Naive thymus-derived CD8-positive, alpha-beta T cell (primary cell): ENCODE measurements around the gene NEIL3. TPM values are rescaled to one million over a fixed set of nuclear protein-coding genes. Genes with fewer than 3 reads are reported as not detected.

Source experiments
- ATAC-seq, 2 donors: fragments of 150-1000 bp; cut with Tn5 transposase in 1 of 2; sonication (Bioruptor Pico), chemical (Tn5 transposase) in 1 of 2; 1 replicate in 1 of 2; 2 replicates in 1 of 2; pipeline ENCODE4 v1.10.0; 2021; ENCODE audit warnings: mild to moderate bottlenecking in 2 of 2, moderate library complexity in 2 of 2
- POLR2A ChIA-PET: fragments of 350-600 bp; sonication (Branson Sonifier 250); formaldehyde crosslinking; loops from one replicate; lab custom pipeline; 2021; ENCODE audit warnings: antibody characterized with exemption; lab: Charles Lee
- DNase-seq, 10 donors: peaks; one replicate each; pipeline versions ENCODE4 v3.0.0 to v3.0.0-alpha.2; 2020 to 2022
- H3K27ac Mint-ChIP-seq, 10 donors: one replicate each; pipeline ENCODE4 v1.8.0; 2020 to 2022; ENCODE audit warnings: mild to moderate bottlenecking in 10 of 10, mixed read lengths in 10 of 10, moderate library complexity in 4 of 10, inconsistent platforms in 1 of 10
- H3K27me3 Mint-ChIP-seq, 5 donors: one replicate each; pipeline ENCODE4 v1.8.0; 2021 to 2022; ENCODE audit warnings: mixed read lengths in 5 of 5
- H3K36me3 Mint-ChIP-seq, 3 donors: one replicate each; pipeline ENCODE4 v1.8.0; 2020 to 2022; ENCODE audit warnings: mixed read lengths in 3 of 3, mild to moderate bottlenecking in 2 of 3, inconsistent platforms in 1 of 3
- H3K4me1 Mint-ChIP-seq, 4 donors: one replicate each; pipeline ENCODE4 v1.8.0; 2021 to 2022; ENCODE audit warnings: mixed read lengths in 4 of 4
- H3K4me3 Mint-ChIP-seq, 10 donors: one replicate each; pipeline ENCODE4 v1.8.0; 2020 to 2022; ENCODE audit warnings: mild to moderate bottlenecking in 10 of 10, mixed read lengths in 10 of 10, moderate library complexity in 6 of 10, inconsistent platforms in 1 of 10
- H3K9me3 Mint-ChIP-seq, 9 donors: one replicate each; pipeline ENCODE4 v1.8.0; 2020 to 2022; ENCODE audit warnings: mixed read lengths in 9 of 9, mild to moderate bottlenecking in 3 of 9, inconsistent platforms in 1 of 9, moderate library complexity in 1 of 9
- polyA plus RNA-seq, 3 donors: library from polyadenylated mRNA; unstranded; fragments of 300-500 nt; fragmentation: Illumina TruSeq; gene quantifications; one replicate each; pipeline ENCODE4 v1.2.3, GENCODE V29; 2021
- total RNA-seq, 8 experiments: library from RNA in 2 of 8; stranded (reverse) in 2 of 8; gene quantifications; one replicate each; pipeline ENCODE4 v1.2.3 and lab custom pipeline; 2021 to 2026

The NEIL3 gene, protein sequence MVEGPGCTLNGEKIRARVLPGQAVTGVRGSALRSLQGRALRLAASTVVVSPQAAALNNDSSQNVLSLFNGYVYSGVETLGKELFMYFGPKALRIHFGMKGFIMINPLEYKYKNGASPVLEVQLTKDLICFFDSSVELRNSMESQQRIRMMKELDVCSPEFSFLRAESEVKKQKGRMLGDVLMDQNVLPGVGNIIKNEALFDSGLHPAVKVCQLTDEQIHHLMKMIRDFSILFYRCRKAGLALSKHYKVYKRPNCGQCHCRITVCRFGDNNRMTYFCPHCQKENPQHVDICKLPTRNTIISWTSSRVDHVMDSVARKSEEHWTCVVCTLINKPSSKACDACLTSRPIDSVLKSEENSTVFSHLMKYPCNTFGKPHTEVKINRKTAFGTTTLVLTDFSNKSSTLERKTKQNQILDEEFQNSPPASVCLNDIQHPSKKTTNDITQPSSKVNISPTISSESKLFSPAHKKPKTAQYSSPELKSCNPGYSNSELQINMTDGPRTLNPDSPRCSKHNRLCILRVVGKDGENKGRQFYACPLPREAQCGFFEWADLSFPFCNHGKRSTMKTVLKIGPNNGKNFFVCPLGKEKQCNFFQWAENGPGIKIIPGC
- total RNA-seq (not detected), polyA plus RNA-seq (not detected), total RNA-seq (lab: John Stamatoyannopoulos, UW) (0 to 0.49 (median 0.04) reads per million in 6 experiments)

DNA sequence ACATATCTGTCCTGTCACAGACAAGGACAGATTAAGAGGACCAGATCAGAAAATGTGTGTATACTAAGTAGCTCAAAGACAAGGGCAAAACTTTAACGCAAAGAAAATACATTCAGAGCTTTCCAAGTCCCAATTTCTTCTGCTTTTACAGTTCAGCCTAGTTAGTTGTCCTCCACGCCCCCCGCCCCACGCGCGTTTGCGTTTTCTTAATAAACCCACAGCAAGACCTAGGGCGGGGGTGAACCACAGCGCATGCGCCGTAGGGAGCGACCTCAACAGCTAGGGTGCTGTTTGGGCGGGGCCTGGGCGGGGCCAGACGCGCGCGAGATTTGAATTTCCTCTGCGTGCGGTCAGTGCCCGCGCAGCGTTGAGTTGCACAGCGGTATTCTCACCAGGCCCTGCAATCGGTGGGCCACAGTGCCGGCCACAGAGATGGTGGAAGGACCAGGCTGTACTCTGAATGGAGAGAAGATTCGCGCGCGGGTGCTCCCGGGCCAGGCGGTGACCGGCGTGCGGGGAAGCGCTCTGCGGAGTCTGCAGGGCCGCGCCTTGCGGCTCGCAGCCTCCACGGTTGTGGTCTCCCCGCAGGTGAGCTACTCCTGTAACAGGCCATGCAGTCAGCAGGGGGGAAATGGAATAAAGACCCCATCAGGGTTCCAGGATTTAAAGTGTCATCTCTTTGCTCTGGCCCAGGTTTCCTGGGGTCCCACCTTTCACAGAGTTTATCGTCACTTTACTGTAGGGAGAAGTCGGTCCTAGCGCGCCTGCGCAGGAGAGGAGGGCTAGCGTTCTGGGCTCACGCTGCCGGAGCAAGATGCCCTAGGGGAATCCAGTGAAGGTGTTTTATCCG lies at the start of gene NEIL3:
TSS of gene NEIL3 (plus strand) at position 353 of the 850 bp plus-strand sequence. CDS start at position 433, 80 bp downstream.
- Mint-ChIP-seq H3K4me3 (peak within 1 kb of the TSS; percentile 83 to 93 (median 88)), H3K9me3 (no peaks in the 10 kb centered on the region), H3K4me1 (peaks cover 1 to 24% (median 15%) of the 10 kb centered on the region in 4 donors), H3K27ac (peak within 1 kb of the TSS; percentile 2 to 91 (median 83)), H3K27me3 (peaks cover 0 to 3% (median 0%) of the 10 kb centered on the region in 5 donors), H3K36me3 (no peaks in the 10 kb centered on the region)
- peak; percentile 88 to 91 for ATAC-seq
- peak; percentile 83 to 96 (median 92) for DNase-seq
- POLR2A ChIA-PET = interaction anchor here (1.0 to 2.8 kb wide), 3 partner anchors 12 to 132 kb away, joined by 3 to 13 read pairs (median 4); partner anchors contain the start of gene AGA

DNA sequence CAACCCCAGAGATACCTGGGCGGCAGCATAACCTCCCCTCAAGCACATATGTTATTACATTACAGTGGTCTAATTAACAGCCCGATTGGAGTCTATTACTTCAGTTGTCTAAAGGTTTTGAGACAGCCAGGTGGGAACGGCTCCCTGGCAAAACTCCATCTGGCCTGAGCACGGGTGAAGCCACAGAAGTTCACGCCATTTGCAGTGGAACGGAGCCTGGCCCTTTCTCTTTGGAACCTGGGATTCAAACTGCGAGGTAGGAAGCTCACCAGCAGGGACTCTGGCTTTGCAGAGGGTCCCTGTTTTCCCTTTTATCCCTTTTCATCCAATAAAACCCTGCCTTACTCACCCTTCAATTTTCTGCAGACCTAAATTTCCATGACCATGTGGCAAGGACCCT lies 45.9 kb upstream of the NEIL3 start:
- Mint-ChIP-seq H3K27me3 (peaks cover 0 to 3% (median 0%) of the 10 kb centered on the region in 5 donors), H3K9me3 (no peaks in the 10 kb centered on the region), H3K4me1 (no peaks in the 10 kb centered on the region), H3K4me3 (no peak overlapping the region), H3K36me3 (no peaks in the 10 kb centered on the region), H3K27ac (no peak overlapping the region)
- ATAC-seq (no peak), DNase-seq (no peak)
- POLR2A ChIA-PET = no interaction called here

DNA sequence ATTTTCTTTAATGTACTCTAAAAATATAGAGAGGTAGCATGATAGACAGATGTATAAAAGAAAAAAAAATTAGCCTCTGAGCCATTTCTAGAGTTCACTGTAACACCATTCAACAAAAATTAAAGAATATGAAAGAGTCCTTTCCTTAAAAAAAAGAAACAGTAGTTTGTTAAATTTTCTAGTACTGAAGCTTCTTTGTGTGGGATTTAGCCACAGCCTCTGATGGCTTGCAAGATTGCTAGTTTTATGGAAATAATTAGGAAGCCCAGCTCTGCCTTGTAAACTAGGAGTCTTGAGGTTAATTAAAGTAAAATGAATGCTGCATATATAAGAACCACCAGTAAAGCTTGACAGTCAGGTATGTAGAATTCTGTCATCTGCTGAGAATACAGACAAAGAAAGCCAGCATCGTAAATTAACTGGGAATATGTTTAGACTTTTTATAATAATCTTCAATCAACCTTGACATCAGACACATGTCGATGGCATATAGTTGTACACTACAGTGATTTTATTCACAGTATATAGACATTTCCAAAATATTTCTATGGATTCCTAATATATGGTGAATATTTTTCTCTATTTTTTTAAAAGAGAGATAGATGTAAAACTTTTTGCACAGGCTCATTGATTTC lies 44.8 kb upstream of the NEIL3 start:
- no peak overlapping the region for H3K4me3 Mint-ChIP-seq
- POLR2A ChIA-PET = no interaction called here
- no peaks in the 10 kb centered on the region for H3K4me1 Mint-ChIP-seq
- H3K36me3 Mint-ChIP-seq = peaks cover 0 to 3% (median 0%) of the 10 kb centered on the region in 3 donors
- H3K9me3 Mint-ChIP-seq = no peaks in the 10 kb centered on the region
- H3K27me3 Mint-ChIP-seq = peaks cover 0 to 3% (median 0%) of the 10 kb centered on the region in 5 donors
- DNase-seq (no peak), ATAC-seq (no peak)
- H3K27ac Mint-ChIP-seq = no peak overlapping the region

DNA sequence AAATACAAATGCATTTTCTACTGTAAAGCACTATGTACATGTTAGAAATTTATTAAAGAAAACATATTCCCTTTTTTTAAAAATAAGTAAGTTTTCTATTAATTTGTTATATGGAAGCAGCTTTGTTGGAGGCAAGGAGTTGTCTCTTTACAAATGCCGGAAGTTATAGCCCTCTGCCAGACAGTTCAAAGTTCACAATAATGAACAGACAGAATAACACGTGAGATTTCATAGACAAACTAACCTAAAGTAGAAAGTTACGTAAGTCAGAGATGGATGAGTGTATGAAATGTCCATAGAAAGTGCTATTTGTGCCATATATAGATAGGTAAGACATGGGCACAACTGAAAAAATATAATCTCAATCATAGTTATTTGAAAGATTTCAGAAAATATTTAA lies 43.9 kb upstream of the NEIL3 start:
- no peak overlapping the region for H3K27ac Mint-ChIP-seq
- DNase-seq (no peak), ATAC-seq (no peak)
- H3K4me1 Mint-ChIP-seq = no peaks in the 10 kb centered on the region
- POLR2A ChIA-PET = no interaction called here
- H3K36me3 Mint-ChIP-seq = peaks cover 0 to 3% (median 0%) of the 10 kb centered on the region in 3 donors
- H3K4me3 Mint-ChIP-seq = no peak overlapping the region
- H3K9me3 Mint-ChIP-seq = no peaks in the 10 kb centered on the region
- H3K27me3 Mint-ChIP-seq = peaks cover 0 to 2% (median 0%) of the 10 kb centered on the region in 5 donors

DNA sequence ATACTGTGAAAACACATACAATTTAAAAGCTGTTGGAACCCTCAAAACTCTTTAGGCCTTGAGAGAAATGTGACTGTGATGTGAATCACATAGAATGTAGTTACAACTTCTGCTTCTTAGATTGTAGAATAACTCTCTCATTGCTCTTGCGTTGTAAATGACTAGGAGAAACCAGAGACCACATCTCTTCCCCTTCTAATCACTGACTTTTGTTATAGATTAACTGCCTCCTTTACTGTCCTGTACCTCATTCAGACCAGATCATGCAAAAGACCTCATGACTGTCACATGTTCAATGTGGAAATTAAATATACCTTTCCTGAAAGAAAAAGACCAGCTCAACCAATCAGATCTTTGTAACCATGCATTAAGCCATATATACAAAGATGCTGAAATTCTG lies 43.2 kb upstream of the NEIL3 start:
- ATAC-seq (no peak), DNase-seq (no peak)
- H3K36me3 Mint-ChIP-seq = peaks cover 0 to 3% (median 0%) of the 10 kb centered on the region in 3 donors
- POLR2A ChIA-PET = no interaction called here
- no peak overlapping the region for H3K4me3 Mint-ChIP-seq
- no peaks in the 10 kb centered on the region for H3K27me3 Mint-ChIP-seq
- H3K9me3 Mint-ChIP-seq = no peaks in the 10 kb centered on the region
- H3K4me1 Mint-ChIP-seq = no peaks in the 10 kb centered on the region
- H3K27ac Mint-ChIP-seq = no peak overlapping the region

DNA sequence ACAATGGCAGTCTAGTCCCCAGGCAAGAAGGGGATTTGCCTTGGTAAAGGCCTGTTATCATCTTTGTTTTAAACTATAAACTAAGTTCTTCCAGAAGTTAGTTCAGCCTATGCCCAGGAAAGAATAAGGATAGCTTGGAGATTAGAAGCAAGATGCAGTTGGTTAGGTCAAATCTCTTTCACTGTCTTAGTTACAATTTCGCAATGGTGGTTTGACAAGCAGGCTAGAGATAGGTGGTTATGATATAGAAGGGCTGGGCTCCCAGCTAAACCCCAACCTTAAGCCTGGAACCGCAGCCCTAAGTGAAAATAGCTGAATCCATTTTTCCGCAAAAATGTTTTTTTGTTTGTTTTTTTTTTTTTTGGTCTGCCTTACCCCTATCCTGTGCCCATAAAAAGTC lies 41.8 kb upstream of the NEIL3 start:
- no peak overlapping the region for H3K27ac Mint-ChIP-seq
- H3K4me1 Mint-ChIP-seq = no peaks in the 10 kb centered on the region
- no peak for DNase-seq
- H3K9me3 Mint-ChIP-seq = no peaks in the 10 kb centered on the region
- POLR2A ChIA-PET = no interaction called here
- H3K4me3 Mint-ChIP-seq = no peak overlapping the region
- H3K27me3 Mint-ChIP-seq = no peaks in the 10 kb centered on the region
- H3K36me3 Mint-ChIP-seq = peaks cover 0 to 3% (median 0%) of the 10 kb centered on the region in 3 donors
- ATAC-seq = no peak

DNA sequence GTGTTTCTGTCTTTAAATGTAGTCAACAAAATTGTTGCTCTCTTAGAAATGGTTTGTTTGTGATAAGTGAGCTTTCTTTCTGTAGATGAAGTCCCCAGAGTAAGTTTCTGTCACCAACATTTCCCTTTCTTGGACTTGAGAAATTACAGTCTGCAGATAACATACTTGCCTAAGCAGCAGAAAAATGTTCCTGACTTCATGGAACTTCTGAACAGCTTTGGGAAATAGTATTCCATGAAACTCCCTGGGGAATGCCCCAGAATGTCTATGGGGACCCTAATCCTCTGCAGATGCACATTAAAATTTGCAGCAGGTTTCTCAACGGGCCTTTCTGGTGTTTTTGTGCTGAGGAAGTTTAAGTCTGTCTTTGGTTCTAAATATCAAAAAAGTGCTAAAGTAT lies 38.6 kb upstream of the NEIL3 start:
- H3K9me3 Mint-ChIP-seq = no peaks in the 10 kb centered on the region
- no peaks in the 10 kb centered on the region for H3K4me1 Mint-ChIP-seq
- DNase-seq = no peak
- peaks cover 0 to 3% (median 0%) of the 10 kb centered on the region in 3 donors for H3K36me3 Mint-ChIP-seq
- H3K27ac Mint-ChIP-seq = no peak overlapping the region
- POLR2A ChIA-PET = no interaction called here
- H3K27me3 Mint-ChIP-seq = peaks cover 0 to 1% (median 0%) of the 10 kb centered on the region in 5 donors
- no peak for ATAC-seq
- no peak overlapping the region for H3K4me3 Mint-ChIP-seq

DNA sequence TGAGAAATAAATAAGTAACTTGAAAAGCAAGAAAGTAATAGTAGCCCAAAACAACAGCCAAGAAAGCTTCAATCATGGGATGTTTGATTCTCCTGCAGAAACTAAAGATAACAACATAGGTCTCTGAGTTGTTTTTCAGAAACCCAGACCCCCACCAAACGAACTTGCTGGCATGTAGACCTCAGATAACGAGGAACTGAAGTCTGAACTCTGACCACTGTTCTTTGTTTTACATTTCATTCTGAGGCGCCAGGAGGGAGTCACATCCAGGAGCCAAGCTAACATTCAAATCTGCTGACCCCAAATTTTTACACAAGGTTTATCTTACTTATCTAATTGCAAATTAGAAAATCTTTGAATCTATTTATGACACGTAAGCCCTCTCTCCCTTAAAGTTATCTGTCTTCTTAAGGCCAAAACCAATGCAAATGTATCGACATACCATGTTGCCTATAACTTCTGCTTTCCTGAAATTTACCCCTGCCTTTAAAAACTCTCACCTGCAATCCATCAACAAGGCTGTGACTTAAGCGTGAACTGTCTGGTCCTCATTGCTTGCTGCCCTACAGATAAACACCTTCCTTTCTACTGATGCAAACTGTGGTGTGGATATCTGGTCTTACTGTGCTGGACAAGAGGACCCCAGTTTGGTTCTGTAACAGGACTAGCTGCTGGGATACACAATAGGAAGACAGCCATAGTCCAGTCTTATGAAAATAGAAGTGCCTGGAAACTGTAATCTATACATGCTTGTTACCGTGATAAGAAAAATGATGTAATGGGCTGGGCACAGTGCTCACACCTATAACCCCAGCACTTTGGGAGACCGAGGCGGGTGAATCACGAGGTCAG lies 37.5 kb upstream of the NEIL3 start:
- H3K36me3 Mint-ChIP-seq = peaks cover 0 to 3% (median 0%) of the 10 kb centered on the region in 3 donors
- POLR2A ChIA-PET = no interaction called here
- DNase-seq (no peak), ATAC-seq (no peak)
- H3K4me1 Mint-ChIP-seq = no peaks in the 10 kb centered on the region
- no peaks in the 10 kb centered on the region for H3K9me3 Mint-ChIP-seq
- H3K27me3 Mint-ChIP-seq = peaks cover 0 to 1% (median 0%) of the 10 kb centered on the region in 5 donors
- no peak overlapping the region for H3K4me3 Mint-ChIP-seq
- H3K27ac Mint-ChIP-seq = no peak overlapping the region

DNA sequence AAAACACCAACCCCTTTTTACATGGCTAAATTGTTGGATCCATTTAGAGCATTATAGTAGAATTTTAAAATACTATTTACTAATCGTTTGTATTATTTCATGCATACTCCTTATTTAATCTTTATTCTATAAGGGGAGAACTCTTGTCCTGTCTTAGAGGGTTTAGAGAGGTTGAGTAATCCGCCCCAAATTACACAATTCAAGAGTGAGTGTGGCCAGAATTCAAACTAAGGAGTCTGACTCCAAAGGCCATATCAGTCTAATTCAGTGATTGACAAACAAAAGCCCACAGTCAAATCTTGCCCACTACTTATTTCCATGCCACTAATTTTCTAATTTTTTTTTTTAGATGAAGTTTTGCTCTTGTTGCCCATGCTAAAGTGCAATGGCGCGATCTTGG lies 33.7 kb upstream of the NEIL3 start:
- Mint-ChIP-seq H3K4me1 (no peaks in the 10 kb centered on the region), H3K9me3 (no peaks in the 10 kb centered on the region), H3K27ac (no peak overlapping the region), H3K4me3 (no peak overlapping the region), H3K27me3 (peaks cover 0 to 1% (median 0%) of the 10 kb centered on the region in 5 donors), H3K36me3 (no peaks in the 10 kb centered on the region)
- POLR2A ChIA-PET = no interaction called here
- ATAC-seq (no peak), DNase-seq (no peak)

DNA sequence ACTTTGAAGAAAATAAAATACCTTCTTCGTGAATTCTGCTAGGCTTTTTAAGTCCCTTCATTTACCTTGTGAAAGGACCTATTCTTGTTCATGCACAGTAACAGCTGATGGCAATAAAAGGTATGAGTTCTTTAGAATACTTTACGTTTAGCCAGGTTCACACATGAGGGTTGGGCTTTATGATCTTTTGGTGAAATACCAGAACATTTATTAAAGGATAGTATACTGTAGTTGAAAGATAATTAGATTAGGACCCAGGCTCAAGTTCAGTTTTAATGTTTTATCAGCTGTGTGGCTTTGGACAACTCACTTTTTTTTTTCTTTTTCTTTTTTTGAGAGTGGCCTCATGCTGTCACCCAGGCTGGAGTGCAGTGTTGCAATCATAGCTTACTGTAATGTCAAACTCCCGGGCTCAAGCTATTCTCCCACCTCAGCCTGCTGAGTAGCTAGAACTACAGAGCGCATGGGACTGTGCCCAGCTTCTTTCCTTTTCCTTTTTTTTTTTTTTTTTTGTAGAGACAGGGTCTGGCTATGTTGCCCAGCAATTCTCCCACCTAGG lies 28.2 kb upstream of the NEIL3 start:
- Mint-ChIP-seq H3K9me3 (no peaks in the 10 kb centered on the region), H3K27me3 (no peaks in the 10 kb centered on the region), H3K4me1 (peaks cover 0 to 2% (median 0%) of the 10 kb centered on the region in 4 donors), H3K4me3 (no peak overlapping the region), H3K27ac (no peak overlapping the region), H3K36me3 (no peaks in the 10 kb centered on the region)
- no peak for DNase-seq
- ATAC-seq = no peak
- POLR2A ChIA-PET = no interaction called here

DNA sequence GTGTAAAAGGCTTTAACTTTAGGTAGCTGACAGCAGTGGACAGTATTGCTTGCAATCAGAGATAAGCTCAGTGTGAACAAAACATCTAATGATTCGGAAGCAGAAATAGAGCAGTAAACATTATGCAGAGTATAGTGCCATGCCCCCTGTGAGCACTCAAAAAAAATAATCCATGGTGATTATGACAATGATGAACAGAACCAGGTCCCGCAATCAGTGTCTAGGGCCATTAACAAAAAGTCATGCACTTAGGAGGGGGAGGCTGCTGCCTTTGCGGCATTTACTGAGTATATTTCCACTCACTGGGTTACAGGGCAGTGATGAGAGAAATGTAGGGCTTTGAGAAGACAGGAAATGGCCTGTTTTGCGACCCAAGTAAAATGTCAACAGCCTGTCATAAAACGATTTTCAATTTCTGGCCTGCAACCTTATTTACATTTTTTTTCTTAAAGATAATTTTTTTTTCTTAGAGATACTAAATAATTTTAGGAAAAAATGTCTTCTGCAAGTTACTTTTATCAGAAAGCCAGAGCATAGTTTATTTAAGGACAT lies 27.3 kb upstream of the NEIL3 start:
- POLR2A ChIA-PET = no interaction called here
- no peak overlapping the region for H3K4me3 Mint-ChIP-seq
- ATAC-seq = no peak

More for the DNA sequence above, 27.3 kb upstream of the NEIL3 start:
- DNase-seq = no peak
- no peaks in the 10 kb centered on the region for H3K36me3 Mint-ChIP-seq
- no peak overlapping the region for H3K27ac Mint-ChIP-seq
- peaks cover 0 to 2% (median 0%) of the 10 kb centered on the region in 4 donors for H3K4me1 Mint-ChIP-seq
- no peaks in the 10 kb centered on the region for H3K9me3 Mint-ChIP-seq
- no peaks in the 10 kb centered on the region for H3K27me3 Mint-ChIP-seq
